K562 treated with DMSO at 1 percent for 24 hours (cell line): ENCODE measurements around the gene POPDC3. TPM values are rescaled to one million over a fixed set of nuclear protein-coding genes. Genes with fewer than 3 reads are reported as not detected.

Experiments
- total RNA-seq: library from RNA; unstranded; fragments of 300-600 nt; gene quantifications from 2 replicates; pipeline ENCODE4 v1.2.3, GENCODE V29; 2022; ENCODE audit warnings: low read depth; ENCODE audit not compliant: insufficient read depth

POPDC3 gene, protein sequence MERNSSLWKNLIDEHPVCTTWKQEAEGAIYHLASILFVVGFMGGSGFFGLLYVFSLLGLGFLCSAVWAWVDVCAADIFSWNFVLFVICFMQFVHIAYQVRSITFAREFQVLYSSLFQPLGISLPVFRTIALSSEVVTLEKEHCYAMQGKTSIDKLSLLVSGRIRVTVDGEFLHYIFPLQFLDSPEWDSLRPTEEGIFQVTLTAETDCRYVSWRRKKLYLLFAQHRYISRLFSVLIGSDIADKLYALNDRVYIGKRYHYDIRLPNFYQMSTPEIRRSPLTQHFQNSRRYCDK
- total RNA-seq, result 4.9 and 6.2 TPM in 2 replicates

DNA sequence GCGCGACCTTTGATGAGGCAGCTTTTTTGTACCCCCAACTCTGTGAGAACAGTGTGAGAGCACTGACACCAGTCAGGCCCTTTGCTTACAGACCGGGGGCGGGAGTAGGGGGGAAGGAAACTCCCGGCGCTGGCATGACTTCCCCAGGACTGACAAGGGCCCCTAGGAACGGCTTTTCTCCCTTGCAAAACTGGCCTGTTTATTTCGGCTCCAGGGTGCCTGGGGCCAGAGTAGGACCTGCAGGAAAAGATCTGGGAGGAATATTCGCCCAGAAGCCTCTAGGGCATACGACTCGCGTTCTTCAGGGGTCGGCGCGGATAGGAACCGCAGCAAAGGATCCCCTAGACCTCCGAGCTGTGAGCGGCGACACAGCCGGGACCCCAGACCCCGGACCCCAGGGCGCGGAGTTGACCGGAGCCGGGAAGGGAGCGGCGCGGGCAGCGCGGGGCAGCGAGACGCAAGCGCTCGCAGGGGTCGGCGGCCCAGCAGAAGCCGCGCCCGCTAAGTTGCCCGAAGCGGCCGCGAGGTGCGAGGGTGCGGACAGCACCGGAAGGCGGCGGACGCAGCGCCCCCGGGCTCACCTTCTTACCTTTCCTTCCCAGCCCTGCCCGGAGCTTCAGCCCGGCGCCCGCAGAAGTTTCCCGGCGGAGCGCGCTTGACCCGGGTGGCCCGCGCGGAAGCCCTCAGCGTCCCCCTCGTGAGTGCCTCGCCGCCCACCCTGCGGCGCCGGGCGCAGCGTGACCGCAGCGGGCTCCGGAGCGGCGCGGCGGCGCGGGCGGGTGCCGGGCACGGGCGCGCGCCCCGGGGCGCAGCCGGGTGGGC is at the start of gene POPDC3:
POPDC3 (minus strand) TSS at position 771 of the 822 bp plus-strand sequence. CDS start 18,105 bp downstream, outside the sequence.

Other genes with a start within 250 kb of the POPDC3 start
- 6.5 and 8.4 TPM in 2 replicates for gene LIN28B, start 222.9 kb downstream of the POPDC3 start, total RNA-seq
- 28.5 and 31.3 TPM in 2 replicates for gene PREP, start 223.1 kb upstream of the POPDC3 start, total RNA-seq